ENCODE measurements around the gene FYN.

- TF ChIP-seq, protein P1, sequence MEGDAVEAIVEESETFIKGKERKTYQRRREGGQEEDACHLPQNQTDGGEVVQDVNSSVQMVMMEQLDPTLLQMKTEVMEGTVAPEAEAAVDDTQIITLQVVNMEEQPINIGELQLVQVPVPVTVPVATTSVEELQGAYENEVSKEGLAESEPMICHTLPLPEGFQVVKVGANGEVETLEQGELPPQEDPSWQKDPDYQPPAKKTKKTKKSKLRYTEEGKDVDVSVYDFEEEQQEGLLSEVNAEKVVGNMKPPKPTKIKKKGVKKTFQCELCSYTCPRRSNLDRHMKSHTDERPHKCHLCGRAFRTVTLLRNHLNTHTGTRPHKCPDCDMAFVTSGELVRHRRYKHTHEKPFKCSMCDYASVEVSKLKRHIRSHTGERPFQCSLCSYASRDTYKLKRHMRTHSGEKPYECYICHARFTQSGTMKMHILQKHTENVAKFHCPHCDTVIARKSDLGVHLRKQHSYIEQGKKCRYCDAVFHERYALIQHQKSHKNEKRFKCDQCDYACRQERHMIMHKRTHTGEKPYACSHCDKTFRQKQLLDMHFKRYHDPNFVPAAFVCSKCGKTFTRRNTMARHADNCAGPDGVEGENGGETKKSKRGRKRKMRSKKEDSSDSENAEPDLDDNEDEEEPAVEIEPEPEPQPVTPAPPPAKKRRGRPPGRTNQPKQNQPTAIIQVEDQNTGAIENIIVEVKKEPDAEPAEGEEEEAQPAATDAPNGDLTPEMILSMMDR (IDR thresholded peaks at IDR 0.05) = no peak
- TF ChIP-seq POLR2AphosphoS5 (IDR thresholded peaks at IDR 0.05) = no peak
Measured at GRCh38 chr6:111842891-111843290, 30.4 kb downstream of the FYN start.
